ENCODE results near the gene ATG4A. TPM values are rescaled to one million over a fixed set of nuclear protein-coding genes. Genes with fewer than 3 reads are reported as not detected.

ATG4A gene
- polyA plus RNA-seq, 1 of the 3 experiments (the other 2 are of a cell fraction): 4.1 TPM

- 45% methylated on average over 7 of the region's 7 CpGs for WGBS (ENCODE audit: low lambda C conversion rate)
- H3K27me3 ChIP-seq (ENCODE audit: insufficient read depth): 0 out of 2 replicates have a peak, but pooled peaks cover 4% of the 10 kb centered on the region
Measured at GRCh38 chrX:108163333-108164082, 71.9 kb downstream of the ATG4A start.

More at GRCh38 chrX:108163333-108164082, 71.9 kb downstream of the ATG4A start:
- no peak for TF ChIP-seq GABPA (IDR thresholded peaks at IDR 0.05; ENCODE audit: low read depth)
- no peak for TF ChIP-seq EZH2phosphoT487 (IDR thresholded peaks at IDR 0.05; ENCODE audit: borderline replicate concordance, low read depth)
- TF ChIP-seq JUND (IDR thresholded peaks at IDR 0.05): no peak
- TF ChIP-seq TCF12 (IDR thresholded peaks at IDR 0.05): no peak
- TF ChIP-seq RXRA (IDR thresholded peaks at IDR 0.05; ENCODE audit: borderline replicate concordance, low read depth): no peak
- no peak for TF ChIP-seq GATA2 (CRISPR knock-in tag; IDR thresholded peaks at IDR 0.05)
- no peak for TF ChIP-seq RAD21 (IDR thresholded peaks at IDR 0.05; ENCODE audit: low read length)
- TF ChIP-seq, protein P1, sequence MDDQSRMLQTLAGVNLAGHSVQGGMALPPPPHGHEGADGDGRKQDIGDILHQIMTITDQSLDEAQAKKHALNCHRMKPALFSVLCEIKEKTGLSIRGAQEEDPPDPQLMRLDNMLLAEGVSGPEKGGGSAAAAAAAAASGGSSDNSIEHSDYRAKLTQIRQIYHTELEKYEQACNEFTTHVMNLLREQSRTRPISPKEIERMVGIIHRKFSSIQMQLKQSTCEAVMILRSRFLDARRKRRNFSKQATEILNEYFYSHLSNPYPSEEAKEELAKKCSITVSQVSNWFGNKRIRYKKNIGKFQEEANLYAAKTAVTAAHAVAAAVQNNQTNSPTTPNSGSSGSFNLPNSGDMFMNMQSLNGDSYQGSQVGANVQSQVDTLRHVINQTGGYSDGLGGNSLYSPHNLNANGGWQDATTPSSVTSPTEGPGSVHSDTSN (IDR thresholded peaks at IDR 0.05): no peak
- no peak for TF ChIP-seq RCOR1 (IDR thresholded peaks at IDR 0.05; ENCODE audit: low read length)
- TF ChIP-seq, protein P2, sequence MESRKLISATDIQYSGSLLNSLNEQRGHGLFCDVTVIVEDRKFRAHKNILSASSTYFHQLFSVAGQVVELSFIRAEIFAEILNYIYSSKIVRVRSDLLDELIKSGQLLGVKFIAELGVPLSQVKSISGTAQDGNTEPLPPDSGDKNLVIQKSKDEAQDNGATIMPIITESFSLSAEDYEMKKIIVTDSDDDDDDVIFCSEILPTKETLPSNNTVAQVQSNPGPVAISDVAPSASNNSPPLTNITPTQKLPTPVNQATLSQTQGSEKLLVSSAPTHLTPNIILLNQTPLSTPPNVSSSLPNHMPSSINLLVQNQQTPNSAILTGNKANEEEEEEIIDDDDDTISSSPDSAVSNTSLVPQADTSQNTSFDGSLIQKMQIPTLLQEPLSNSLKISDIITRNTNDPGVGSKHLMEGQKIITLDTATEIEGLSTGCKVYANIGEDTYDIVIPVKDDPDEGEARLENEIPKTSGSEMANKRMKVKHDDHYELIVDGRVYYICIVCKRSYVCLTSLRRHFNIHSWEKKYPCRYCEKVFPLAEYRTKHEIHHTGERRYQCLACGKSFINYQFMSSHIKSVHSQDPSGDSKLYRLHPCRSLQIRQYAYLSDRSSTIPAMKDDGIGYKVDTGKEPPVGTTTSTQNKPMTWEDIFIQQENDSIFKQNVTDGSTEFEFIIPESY (IDR thresholded peaks at IDR 0.05; ENCODE audit: borderline replicate concordance, low read depth): no peak
- TF ChIP-seq, protein P3, sequence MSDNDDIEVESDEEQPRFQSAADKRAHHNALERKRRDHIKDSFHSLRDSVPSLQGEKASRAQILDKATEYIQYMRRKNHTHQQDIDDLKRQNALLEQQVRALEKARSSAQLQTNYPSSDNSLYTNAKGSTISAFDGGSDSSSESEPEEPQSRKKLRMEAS (IDR thresholded peaks at IDR 0.05; ENCODE audit: low read depth): no peak
- TF ChIP-seq ELF1 (IDR thresholded peaks at IDR 0.05): no peak
- TF ChIP-seq RFX5 (IDR thresholded peaks at IDR 0.05; ENCODE audit: low read length): no peak
- no peak for TF ChIP-seq NFIC (IDR thresholded peaks at IDR 0.05; ENCODE audit: borderline replicate concordance)
- TF ChIP-seq, protein P4, sequence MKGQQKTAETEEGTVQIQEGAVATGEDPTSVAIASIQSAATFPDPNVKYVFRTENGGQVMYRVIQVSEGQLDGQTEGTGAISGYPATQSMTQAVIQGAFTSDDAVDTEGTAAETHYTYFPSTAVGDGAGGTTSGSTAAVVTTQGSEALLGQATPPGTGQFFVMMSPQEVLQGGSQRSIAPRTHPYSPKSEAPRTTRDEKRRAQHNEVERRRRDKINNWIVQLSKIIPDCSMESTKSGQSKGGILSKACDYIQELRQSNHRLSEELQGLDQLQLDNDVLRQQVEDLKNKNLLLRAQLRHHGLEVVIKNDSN (IDR thresholded peaks at IDR 0.05; ENCODE audit: borderline replicate concordance, low read depth): no peak
- TF ChIP-seq NRF1 (IDR thresholded peaks at IDR 0.05; ENCODE audit: low read depth, low read length): no peak
- TF ChIP-seq SIN3A (IDR thresholded peaks at IDR 0.05; ENCODE audit: borderline replicate concordance, low read depth, low read length): no peak
- DNase-seq: no peak
- ChIA-PET POLR2A (no interaction called here), CTCF (no interaction called here)
- no peak overlapping the region for H3K4me2 ChIP-seq
- no peaks in the 10 kb centered on the region for H3F3A ChIP-seq (replicated peaks; ENCODE audit: insufficient read depth)
- no peaks in the 10 kb centered on the region for H3K79me2 ChIP-seq (ENCODE audit: insufficient read depth)
- H3K4me1 ChIP-seq (ENCODE audit: control insufficient read depth in 1 of 2, insufficient read depth in 2 of 2, low read depth in 1 of 2, low read length in 1 of 2): no peaks in the 10 kb centered on the region
- H3K36me3 ChIP-seq (replicated peaks in 1 of 2; ENCODE audit: control insufficient read depth in 1 of 2, insufficient read depth in 2 of 2, low read length in 1 of 2): no peaks in the 10 kb centered on the region
- H2AFZ ChIP-seq (ENCODE audit: low read depth): no peak overlapping the region
- H3K27ac ChIP-seq (ENCODE audit: low read depth in 2 of 2, low read length in 1 of 2): no peak overlapping the region
- no peaks in the 10 kb centered on the region for H3K9me2 ChIP-seq
- H4K20me1 ChIP-seq (ENCODE audit: insufficient read depth): no peaks in the 10 kb centered on the region
- no peaks in the 10 kb centered on the region for H3K9me3 ChIP-seq
- H3K4me3 ChIP-seq (ENCODE audit: low read depth in 2 of 2, low read length in 1 of 2): no peak overlapping the region
- no peak overlapping the region for H3K9ac ChIP-seq
